C4-2B (cell line): ENCODE measurements around the gene KRTAP10-10.

Experiments
- CTCF ChIP-seq: fragments of 450-650 bp; conservative IDR thresholded peaks from 2 replicates; pipeline ENCODE4 v1.5.1; 2017; ENCODE audit warnings: mild to moderate bottlenecking
- ZFX ChIP-seq: fragments of 450-650 bp; IDR thresholded peaks from 2 replicates; pipeline ENCODE4 v1.6.1; 2017

- TF ChIP-seq CTCF = no peak
- TF ChIP-seq ZFX = no peak
Measured at GRCh38 chr21:44602463-44602850, 34.7 kb upstream of the KRTAP10-10 start.
